Activated CD4-positive, CD25-positive, alpha-beta regulatory T cell treated with anti-CD3 and anti-CD28 coated beads, Interleukin-2, amount 50 U/mL, for 16 hours (primary cell): ENCODE data around the gene TLCD3B.

Source experiments
- DNase-seq: peaks from one replicate; pipeline ENCODE4 v3.0.0-alpha.2; 2020; ENCODE audit warnings: low read depth, low spot score

Gene TLCD3B

DNA sequence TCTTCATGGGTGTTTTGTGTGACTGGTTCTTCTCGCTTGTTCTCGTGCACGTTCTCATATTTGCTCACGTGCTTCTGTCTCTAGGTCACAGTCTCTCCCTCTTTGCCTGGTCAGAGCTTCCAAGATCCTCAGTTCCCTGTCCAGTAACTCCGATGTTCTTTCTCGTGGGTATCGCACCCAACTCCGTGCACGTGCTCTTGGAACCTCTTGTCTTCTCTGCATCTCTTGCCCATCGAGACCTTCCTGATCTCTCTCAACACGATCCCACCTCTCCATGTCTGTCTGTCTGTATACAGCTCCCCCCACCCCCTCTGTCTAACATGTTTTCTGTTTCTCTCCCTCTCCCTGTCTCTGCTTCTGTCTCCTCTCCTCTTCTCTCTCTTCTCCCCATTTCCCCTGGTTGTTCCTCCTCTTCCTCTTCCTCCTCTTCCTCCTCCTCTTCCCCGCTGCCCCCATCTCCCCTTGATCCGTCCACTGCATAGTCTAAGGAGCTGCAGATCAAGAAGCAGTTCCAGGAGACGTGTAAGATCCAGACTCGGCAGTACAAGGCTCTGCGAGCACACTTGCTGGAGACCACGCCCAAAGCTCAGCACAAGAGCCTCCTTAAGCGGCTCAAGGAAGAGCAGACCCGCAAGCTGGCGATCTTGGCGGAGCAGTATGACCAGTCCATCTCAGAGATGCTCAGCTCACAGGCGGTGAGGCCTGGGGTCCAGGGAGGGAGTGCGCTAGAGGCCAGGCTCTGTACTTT lies 41.8 kb downstream of the TLCD3B start:
- DNase-seq = no peak

DNA sequence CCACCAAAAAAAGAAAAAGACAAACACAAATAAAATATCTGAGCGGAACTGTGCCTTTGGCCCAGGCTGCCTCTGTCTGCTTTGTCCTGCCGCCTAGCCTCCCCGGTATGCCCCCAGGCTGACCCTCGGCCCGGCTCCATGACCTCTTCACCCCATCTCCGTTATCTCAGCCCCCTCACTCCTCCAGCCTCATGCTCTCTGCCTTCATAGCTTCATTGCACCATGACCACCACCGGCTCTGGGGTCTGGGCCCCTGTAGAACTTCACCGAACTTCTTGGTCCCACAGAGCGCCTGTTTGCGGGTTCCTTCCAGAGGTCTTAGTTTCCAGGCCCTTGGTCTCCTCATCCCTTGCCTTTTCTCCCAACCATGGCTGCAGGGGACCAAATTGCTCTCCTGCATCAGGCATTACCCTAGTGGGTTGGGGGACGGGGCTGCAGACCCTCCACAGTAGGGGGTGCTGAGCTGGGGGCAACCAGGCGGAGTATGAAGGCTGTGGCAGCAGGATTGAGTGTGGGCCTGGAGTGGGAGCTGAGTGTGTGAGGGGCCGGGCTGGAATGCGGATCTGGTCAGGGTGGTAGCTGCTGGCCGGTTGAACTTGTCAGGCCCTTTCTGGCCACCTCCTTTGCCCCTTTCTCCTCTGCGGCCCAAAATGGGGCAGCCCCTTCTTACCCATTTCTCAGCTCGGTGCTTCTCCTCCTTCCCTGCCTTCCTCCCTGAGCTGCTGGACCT lies 42.6 kb downstream of the TLCD3B start:
- DNase-seq = no peak

DNA sequence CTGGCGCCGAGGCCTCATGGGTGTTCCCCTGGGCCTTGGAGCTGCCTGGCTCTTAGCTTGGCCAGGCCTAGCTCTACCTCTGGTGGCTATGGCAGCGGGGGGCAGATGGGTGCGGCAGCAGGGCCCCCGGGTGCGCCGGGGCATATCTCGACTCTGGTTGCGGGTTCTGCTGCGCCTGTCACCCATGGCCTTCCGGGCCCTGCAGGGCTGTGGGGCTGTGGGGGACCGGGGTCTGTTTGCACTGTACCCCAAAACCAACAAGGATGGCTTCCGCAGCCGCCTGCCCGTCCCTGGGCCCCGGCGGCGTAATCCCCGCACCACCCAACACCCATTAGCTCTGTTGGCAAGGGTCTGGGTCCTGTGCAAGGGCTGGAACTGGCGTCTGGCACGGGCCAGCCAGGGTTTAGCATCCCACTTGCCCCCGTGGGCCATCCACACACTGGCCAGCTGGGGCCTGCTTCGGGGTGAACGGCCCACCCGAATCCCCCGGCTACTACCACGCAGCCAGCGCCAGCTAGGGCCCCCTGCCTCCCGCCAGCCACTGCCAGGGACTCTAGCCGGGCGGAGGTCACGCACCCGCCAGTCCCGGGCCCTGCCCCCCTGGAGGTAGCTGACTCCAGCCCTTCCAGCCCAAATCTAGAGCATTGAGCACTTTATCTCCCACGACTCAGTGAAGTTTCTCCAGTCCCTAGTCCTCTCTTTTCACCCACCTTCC lies 43.5 kb downstream of the TLCD3B start:
- DNase-seq = no peak

DNA sequence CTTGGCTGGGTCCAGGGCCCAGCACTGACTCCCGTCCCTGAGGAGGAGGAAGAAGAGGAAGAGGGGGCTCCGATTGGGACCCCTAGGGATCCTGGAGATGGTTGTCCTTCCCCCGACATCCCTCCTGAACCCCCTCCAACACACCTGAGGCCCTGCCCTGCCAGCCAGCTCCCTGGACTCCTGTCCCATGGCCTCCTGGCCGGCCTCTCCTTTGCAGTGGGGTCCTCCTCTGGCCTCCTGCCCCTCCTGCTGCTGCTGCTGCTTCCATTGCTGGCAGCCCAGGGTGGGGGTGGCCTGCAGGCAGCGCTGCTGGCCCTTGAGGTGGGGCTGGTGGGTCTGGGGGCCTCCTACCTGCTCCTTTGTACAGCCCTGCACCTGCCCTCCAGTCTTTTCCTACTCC lies 44.1 kb downstream of the TLCD3B start:
- no peak for DNase-seq

DNA sequence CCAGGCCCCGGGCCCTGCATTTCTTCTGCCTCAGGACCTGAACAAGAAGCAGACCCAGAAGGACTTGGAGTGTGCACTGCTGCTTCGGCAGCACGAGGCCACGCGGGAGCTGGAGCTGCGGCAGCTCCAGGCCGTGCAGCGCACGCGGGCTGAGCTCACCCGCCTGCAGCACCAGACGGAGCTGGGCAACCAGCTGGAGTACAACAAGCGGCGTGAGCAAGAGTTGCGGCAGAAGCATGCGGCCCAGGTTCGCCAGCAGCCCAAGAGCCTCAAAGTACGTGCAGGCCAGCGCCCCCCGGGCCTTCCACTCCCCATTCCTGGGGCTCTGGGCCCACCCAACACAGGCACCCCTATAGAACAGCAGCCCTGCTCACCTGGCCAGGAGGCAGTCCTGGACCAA lies 44.8 kb downstream of the TLCD3B start:
- no peak for DNase-seq

DNA sequence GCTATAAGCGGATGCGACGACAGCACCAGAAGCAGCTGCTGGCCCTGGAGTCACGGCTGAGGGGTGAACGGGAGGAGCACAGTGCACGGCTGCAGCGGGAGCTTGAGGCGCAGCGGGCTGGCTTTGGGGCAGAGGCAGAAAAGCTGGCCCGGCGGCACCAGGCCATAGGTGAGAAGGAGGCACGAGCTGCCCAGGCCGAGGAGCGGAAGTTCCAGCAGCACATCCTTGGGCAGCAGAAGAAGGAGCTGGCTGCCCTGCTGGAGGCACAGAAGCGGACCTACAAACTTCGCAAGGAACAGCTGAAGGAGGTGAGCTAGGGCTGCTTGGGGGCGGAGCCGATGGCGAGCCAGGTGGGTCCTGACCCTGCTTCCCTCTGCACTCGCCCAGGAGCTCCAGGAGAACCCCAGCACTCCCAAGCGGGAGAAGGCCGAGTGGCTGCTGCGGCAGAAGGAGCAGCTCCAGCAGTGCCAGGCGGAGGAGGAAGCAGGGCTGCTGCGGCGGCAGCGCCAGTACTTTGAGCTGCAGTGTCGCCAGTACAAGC lies 45.7 kb downstream of the TLCD3B start:
- DNase-seq = no peak

DNA sequence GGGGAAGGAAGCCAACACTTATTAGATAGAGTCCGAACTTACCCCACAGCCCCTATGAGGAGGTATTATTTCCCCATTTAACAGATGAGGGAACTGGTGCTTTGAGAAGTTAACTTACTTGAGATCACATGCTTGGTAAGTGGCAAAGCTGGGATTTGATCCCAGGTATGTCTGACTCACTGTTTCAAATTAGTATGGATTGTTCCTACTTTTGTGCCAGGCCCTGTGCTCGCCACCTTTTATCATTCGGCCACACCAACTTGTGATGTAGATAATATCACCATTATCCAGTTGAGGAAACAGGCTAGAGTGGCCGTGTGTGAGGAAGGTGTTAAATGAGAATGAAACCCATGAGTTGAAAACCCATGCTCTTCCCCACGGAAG lies 46.3 kb downstream of the TLCD3B start:
- DNase-seq = no peak

DNA sequence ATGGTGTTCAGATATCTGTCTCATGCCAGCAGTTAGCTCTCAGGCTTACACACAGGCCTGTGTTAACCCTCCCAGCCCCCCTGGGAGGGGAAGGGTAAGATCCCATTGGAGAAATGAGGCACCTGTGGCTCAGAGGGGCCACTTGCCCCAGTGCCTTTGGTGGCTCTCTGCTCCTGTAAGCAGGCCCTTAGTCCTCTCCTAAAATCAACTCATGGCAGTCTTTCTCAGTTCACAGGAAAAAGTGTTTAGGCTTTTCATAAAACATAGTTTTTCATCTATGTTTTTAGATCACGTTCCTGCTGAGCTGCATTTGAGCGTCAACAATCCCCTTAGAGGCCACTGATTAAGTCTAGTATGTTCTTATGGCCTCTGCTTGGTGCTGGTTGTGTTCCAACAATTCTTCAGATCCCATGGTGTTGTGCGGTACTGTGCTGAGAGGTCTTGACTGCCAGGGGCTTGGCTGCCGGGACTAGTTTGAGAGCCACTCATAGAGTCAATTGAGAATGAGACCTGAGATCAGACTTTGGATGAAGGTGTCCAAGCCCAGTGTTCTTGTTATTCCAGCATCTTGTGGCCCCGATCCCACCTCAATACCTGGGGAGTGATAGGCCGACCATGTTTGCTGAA lies 46.8 kb downstream of the TLCD3B start:
- no peak for DNase-seq

DNA sequence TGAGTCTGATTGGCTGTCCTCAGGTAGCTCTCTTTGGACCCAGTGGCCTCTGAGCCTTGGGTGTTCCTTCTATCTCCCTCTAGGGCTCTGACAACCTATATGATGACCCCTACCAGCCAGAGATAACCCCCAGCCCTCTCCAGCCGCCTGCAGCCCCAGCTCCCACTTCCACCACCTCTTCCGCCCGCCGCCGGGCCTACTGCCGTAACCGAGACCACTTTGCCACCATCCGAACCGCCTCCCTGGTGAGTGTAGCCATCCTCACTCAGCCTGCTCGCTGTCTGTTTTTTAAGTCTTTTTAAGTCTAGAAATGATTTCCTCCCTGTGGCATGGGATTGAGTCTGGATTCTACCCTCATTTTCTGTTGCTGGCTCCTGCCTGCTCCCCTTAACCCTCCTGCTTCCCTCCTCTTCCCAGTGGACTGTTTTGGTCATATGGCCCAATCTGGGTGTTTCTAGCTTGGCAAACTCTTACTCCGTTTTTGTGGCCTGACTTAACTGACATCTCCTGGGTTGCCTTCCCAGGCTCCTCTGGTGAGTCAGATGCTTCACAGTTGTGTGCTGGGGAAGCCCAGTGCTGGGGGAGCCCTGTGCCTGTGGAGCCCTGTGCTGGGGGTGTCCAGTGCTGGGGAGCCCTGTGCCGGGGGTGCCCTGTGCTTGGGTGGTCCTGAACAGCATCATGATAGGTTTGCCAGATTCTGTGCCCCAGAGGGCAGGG lies 47.5 kb downstream of the TLCD3B start:
- DNase-seq = no peak

DNA sequence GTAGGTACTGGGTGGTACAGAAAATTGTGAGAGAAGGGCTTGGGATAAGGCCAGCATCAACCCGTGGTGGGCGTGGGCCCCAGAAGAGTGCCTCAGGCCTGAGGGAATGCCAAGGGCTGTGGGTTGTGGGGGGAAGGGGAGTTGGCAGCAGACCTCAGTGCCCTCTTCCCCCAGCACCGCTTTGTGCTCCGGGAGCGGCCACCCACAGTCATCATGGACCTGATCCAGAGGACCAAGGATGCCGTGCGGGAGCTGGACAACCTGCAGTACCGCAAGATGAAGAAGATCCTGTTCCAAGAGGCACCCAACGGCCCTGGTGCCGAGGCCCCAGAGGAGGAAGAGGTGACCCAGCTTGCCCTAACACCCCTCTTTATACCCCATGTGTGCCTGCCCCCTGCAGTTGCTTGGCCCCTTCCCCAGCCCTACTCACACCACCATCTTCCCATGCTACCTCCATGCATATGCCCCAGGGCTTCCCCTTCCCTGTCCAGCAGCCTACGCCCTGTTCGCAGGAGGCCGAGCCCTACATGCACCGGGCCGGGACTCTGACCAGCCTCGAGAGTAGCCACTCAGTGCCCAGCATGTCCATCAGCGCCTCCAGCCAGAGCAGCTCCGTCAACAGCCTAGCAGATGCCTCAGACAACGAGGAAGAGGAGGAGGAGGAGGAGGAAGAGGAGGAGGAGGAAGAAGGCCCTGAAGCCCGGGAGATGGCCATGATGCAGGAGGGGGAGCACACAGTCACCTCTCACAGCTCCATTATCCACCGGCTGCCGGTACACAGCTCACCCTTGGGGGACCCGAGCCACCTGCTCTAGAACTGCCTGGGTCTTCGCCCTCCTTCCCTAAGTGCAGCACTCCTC lies 48.3 kb downstream of the TLCD3B start:
- DNase-seq = no peak

DNA sequence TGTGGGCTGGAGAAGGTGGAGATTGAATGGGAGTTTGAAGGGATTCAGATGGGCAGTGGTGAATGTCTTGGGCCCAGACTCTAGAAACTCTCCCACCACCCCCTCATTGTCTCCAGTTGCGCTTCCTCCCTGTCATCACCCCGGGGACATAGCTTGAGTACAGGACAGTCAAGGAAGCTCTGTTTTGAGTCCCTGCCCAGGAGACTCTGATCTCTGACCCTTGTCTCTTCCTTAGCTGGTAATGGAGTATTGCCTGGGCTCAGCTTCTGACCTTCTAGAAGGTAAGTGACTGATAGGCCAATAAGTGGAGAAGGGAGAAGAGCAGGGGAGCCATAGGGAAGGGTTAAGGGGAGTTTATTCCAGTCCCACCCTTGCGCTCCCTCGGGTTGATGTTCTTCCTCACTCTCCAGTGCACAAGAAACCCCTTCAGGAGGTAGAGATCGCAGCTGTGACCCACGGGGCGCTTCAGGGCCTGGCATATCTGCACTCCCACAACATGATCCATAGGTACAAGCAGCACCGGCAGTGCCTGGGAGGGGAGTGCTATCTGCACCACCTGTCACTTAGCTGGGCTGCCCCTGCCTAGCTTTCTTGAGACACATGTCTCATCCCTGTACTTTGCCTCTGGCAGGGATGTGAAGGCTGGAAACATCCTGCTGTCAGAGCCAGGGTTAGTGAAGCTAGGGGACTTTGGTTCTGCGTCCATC lies 52.4 kb downstream of the TLCD3B start:
- no peak for DNase-seq

DNA sequence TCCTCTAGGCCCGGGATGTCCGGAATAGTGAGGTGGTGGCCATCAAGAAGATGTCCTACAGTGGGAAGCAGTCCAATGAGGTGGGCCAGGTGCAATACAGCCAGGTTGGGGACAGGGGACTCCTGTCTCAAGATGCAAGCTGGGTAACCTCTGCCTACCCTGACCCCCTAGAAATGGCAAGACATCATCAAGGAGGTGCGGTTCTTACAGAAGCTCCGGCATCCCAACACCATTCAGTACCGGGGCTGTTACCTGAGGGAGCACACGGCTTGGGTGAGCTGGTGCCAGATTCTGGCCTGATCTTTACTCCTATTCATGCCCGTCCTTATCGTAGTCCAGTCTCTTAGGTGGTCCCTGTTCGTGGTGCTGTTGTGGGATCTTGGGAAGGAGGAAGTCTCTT lies 53.0 kb downstream of the TLCD3B start:
- no peak for DNase-seq

DNA sequence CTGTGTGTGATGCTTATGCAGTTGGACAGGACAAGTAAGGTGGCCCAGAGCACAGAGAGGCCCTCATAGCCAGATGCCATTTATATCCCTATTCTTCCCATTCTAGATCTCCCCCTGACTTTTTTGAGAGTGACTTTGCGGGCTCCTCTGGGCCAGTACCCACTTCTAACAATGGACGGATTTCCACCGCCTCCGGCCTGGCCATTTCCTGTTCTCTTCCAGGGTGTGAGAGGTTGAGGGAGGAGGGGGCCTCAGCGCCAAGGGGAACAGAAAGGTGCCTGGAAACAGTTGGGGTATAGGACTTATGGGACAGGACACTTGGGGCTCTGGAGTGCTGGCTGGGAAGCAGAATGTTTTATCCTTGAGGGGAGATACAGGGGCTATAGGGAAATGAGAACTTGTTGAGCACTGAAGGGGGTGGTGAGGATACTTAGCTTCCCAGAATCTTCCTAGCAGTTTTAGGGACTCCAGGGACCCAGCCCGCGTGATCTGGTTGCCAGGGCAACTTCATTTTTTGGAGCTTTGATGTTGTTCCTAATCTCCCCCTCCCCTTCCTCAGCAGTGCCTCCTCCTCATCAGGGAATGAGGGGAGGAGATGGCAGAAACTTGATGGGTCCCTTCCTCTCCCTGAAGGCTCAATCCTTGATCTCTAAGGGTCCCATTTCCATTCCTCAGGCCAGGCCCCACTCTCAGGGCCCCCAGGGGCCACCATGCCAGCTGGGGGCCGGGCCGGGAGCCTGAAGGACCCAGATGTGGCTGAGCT lies 53.8 kb downstream of the TLCD3B start:
- no peak for DNase-seq

DNA sequence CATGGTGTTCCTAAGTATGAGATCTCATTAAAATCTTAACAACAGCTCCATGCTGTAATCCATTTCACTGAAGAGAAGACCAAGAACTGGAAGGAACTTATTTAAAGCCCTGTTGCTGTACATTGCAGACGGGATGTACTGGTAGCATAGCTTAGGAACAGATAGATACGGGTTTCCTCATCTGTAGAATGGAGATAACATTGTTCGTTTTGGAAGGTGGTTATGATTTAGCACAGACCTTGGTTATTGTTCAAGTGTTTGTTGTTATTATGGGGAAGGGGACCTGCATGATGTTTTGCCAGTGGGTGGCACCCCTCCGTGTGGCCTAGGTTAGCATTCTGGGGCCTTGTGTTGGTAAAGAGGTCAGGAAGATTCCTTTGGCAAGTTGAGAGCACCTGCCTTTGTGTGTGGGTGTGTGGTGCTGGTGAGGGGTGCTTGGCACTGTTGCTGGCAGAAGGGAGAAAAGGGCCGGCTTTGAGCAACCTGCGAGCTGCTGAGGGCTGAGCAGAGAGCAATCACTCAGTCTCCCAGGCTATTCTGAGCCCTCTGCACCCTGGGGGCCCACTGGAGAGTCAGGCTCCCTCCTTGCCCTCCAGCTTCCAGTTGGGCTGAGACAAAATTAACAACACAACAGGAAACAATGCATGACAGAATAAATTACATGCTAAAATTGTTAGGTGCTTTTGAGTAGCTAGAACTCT lies 55.1 kb downstream of the TLCD3B start:
- DNase-seq = no peak

DNA sequence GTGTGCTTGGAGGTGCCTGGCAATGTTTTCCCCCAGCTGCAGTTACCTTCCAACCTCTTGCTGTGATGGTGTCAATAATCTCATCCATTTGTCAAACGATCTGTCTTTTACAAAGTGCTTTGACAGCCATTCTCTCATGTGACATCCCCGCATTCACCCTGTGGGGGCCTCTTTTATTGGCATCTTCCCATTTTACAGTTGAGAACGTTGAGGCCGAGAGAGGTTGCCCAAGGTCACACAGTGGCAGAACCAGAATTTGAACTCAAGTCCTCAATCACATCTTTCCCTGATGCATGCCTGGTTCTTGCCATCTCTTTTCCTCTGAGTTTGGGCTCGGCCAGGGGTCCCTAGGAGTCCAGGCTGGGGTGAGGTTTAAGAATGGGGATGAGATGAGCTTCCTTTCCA lies 55.9 kb downstream of the TLCD3B start:
- no peak for DNase-seq
